SK-N-SH (cell line): ENCODE measurements around the gene HIBADH. TPM values are rescaled to one million over a fixed set of nuclear protein-coding genes. Genes with fewer than 3 reads are reported as not detected.

ENCODE experiments used
- CTCF ChIA-PET: fragments of 300-600, 350-600 bp; formaldehyde crosslinking; extraction: SDS; loops from one replicate; lab custom pipeline; 2021; lab: Yijun Ruan, JAX
- POLR2A ChIA-PET: fragments of 350-600 bp; sonication (Branson Sonifier 250); formaldehyde crosslinking; extraction: SDS; loops from one replicate; lab custom pipeline; 2020; ENCODE audit warnings: antibody characterized with exemption, inconsistent platforms; lab: Yijun Ruan, JAX
- DNase-seq: peaks from one replicate; pipeline ENCODE4 v3.0.0; 2012
- H2AFZ ChIP-seq: fragments of 200-600 bp; sonication (generic); 2 replicates; pipeline ENCODE4 v1.8.1; 2016; ENCODE audit warnings: antibody characterized with exemption, mild to moderate bottlenecking, low read depth
- H3F3A ChIP-seq: fragments of 200-600 bp; sonication (generic); replicated peaks from 2 replicates; pipeline ENCODE3; 2016; ENCODE audit warnings: antibody characterized with exemption, mild to moderate bottlenecking; ENCODE audit not compliant: insufficient read depth
- H3K27ac ChIP-seq, 2 experiments: fragments of 200-500 bp in 1 of 2; fragments of 200-600 bp in 1 of 2; sonication (Bioruptor generic) in 1 of 2; sonication (generic), shearing (Covaris generic) in 1 of 2; 2 replicates each; pipeline versions ENCODE4 v1.5.1 to v1.6.1; 2014 to 2016; ENCODE audit warnings: low read depth in 2 of 2, inconsistent platforms in 1 of 2, low read length in 1 of 2, mild to moderate bottlenecking in 1 of 2, mixed read lengths in 1 of 2
- H3K27me3 ChIP-seq: fragments of 200-600 bp; sonication (generic), shearing (Covaris generic); 2 replicates; pipeline ENCODE4 v1.6.1; 2016; ENCODE audit warnings: mixed run types; ENCODE audit not compliant: insufficient read depth
- H3K36me3 ChIP-seq, 2 experiments: fragments of 200-500 bp in 1 of 2; fragments of 200-600 bp in 1 of 2; sonication (Bioruptor generic) in 1 of 2; sonication (generic) in 1 of 2; replicated peaks in 1 of 2; 2 replicates each; pipeline versions ENCODE3 to v1.5.1; 2014 to 2016; ENCODE audit warnings: low read length in 1 of 2, mild to moderate bottlenecking in 1 of 2; ENCODE audit not compliant: insufficient read depth in 2 of 2, control insufficient read depth in 1 of 2
- H3K4me1 ChIP-seq, 2 experiments: fragments of 200-500 bp in 1 of 2; fragments of 200-600 bp in 1 of 2; sonication (Bioruptor generic) in 1 of 2; sonication (generic), shearing (Covaris generic) in 1 of 2; 2 replicates each; pipeline versions ENCODE4 v1.5.1 to v1.6.1; 2014 to 2016; ENCODE audit warnings: low read depth in 1 of 2, low read length in 1 of 2, mixed run types in 1 of 2; ENCODE audit not compliant: insufficient read depth in 2 of 2, control insufficient read depth in 1 of 2
- H3K4me2 ChIP-seq: fragments of 200-600 bp; sonication (generic), shearing (Covaris generic); 2 replicates; pipeline ENCODE4 v1.6.1; 2017; ENCODE audit warnings: mixed run types
- H3K4me3 ChIP-seq, 2 experiments: fragments of 200-500 bp in 1 of 2; fragments of 200-600 bp in 1 of 2; sonication (Bioruptor generic) in 1 of 2; sonication (generic), shearing (Covaris generic) in 1 of 2; 2 replicates each; pipeline versions ENCODE4 v1.5.1 to v1.8.1; 2014 to 2016; ENCODE audit warnings: low read depth in 2 of 2, inconsistent platforms in 1 of 2, low read length in 1 of 2, mild to moderate bottlenecking in 1 of 2, mixed read lengths in 1 of 2, moderate library complexity in 1 of 2
- H3K79me2 ChIP-seq: fragments of 200-600 bp; sonication (generic); 2 replicates; pipeline ENCODE4 v1.8.1; 2017; ENCODE audit warnings: mild to moderate bottlenecking; ENCODE audit not compliant: insufficient read depth
- H3K9ac ChIP-seq: fragments of 200-600 bp; sonication (generic); 2 replicates; pipeline ENCODE4 v1.6.1; 2017; ENCODE audit warnings: mixed run types
- H3K9me2 ChIP-seq: fragments of 200-600 bp; sonication (generic); 2 replicates; pipeline ENCODE4 v1.6.1; 2017; ENCODE audit warnings: mixed run types
- H3K9me3 ChIP-seq: fragments of 200-600 bp; sonication (generic); 2 replicates; pipeline ENCODE4 v1.6.1; 2017; ENCODE audit warnings: mixed run types, mild to moderate bottlenecking, moderate library complexity
- H4K20me1 ChIP-seq: fragments of 200-600 bp; sonication (generic); 2 replicates; pipeline ENCODE4 v1.6.1; 2017; ENCODE audit warnings: mild to moderate bottlenecking, mixed run types; ENCODE audit not compliant: insufficient read depth
- CTCF ChIP-seq: fragments of 200-600 bp; sonication (generic); IDR thresholded peaks from 2 replicates; pipeline ENCODE4 v1.6.1; 2017; ENCODE audit warnings: antibody characterized with exemption, mild to moderate bottlenecking, moderate library complexity
- FOXJ3 ChIP-seq: sonication (generic); formaldehyde crosslinking; IDR thresholded peaks from 2 replicates; pipeline ENCODE4 v1.5.1; 2020; ENCODE audit warnings: mild to moderate bottlenecking, missing genetic modification reagents
- FOXM1 ChIP-seq: IDR thresholded peaks from 2 replicates; pipeline ENCODE4 v1.4.0; 2012; ENCODE audit warnings: low read depth, mild to moderate bottlenecking
- GABPA ChIP-seq: IDR thresholded peaks from 2 replicates; pipeline ENCODE4 v1.4.0; 2012; ENCODE audit warnings: low read depth, mild to moderate bottlenecking
- MXI1 ChIP-seq: IDR thresholded peaks from 2 replicates; pipeline ENCODE4 v1.6.1; 2012; ENCODE audit warnings: mild to moderate bottlenecking, low read depth, low read length, improper control_type of control experiment
- NFIC ChIP-seq: IDR thresholded peaks from 2 replicates; pipeline ENCODE4 v1.4.0; 2012; ENCODE audit warnings: borderline replicate concordance
- NRF1 ChIP-seq: IDR thresholded peaks from 2 replicates; pipeline ENCODE4 v1.6.1; 2012; ENCODE audit warnings: low read depth, mild to moderate bottlenecking, low read length
- PBX3 ChIP-seq: IDR thresholded peaks from 2 replicates; pipeline ENCODE4; 2012
- POLR2AphosphoS5 ChIP-seq: IDR thresholded peaks from 2 replicates; pipeline ENCODE4 v1.6.1; 2012; ENCODE audit warnings: low read depth, low read length
- REST ChIP-seq: IDR thresholded peaks from 2 replicates; pipeline ENCODE4 v1.6.1; 2012; ENCODE audit warnings: mild to moderate bottlenecking, low read depth, low read length, moderate library complexity
- RFX5 ChIP-seq: IDR thresholded peaks from 2 replicates; pipeline ENCODE4 v1.6.1; 2012; ENCODE audit warnings: mild to moderate bottlenecking, improper control_type of control experiment, low read length
- TAF1 ChIP-seq: IDR thresholded peaks from 2 replicates; pipeline ENCODE4 v1.6.1; 2012; ENCODE audit warnings: low read depth, mild to moderate bottlenecking, low read length, moderate library complexity, borderline replicate concordance
- USF1 ChIP-seq: IDR thresholded peaks from 2 replicates; pipeline ENCODE4 v1.4.0; 2012; ENCODE audit warnings: low read depth, borderline replicate concordance
- YY1 ChIP-seq: IDR thresholded peaks from 2 replicates; pipeline ENCODE4 v1.4.0; 2012; ENCODE audit warnings: low read depth, mild to moderate bottlenecking
- WGBS: methylation state at CpG from one replicate; pipeline ENCODE4 v1.1.6; 2017; ENCODE audit warnings: low lambda C conversion rate; 5-methylcytosine and 5-hydroxymethylcytosine counted together
- polyA plus RNA-seq, 3 experiments: library from polyadenylated mRNA; depleted of rRNA; stranded (reverse); fragments of >200 nt; gene quantifications; 2 replicates each; pipeline ENCODE4 v1.2.3, GENCODE V29; 2012

HIBADH gene
- polyA plus RNA-seq, 1 of the 3 experiments (the other 2 are of a cell fraction): 71.8 TPM

GRCh38 chr7:27595009-27595408 lies 67.7 kb downstream of the HIBADH start:
- ChIA-PET CTCF (interaction anchor here (0.9 to 1.3 kb wide), 2 partner anchors 10 to 415 kb away, joined by 3 read pairs; no protein-coding TSS in a partner anchor), POLR2A (no interaction called here)
- H3K27me3 ChIP-seq: no peaks in the 10 kb centered on the region
- H3F3A ChIP-seq: peaks cover 5% of the 10 kb centered on the region
- no peak overlapping the region for H2AFZ ChIP-seq
- H3K4me3 ChIP-seq: no peak overlapping the region
- 0 out of 2 replicates have a peak, but pooled peaks cover under 1% of the 10 kb centered on the region for H3K9me2 ChIP-seq
- no peaks in the 10 kb centered on the region for H3K9me3 ChIP-seq
- peaks cover 3 to 11% of the 10 kb centered on the region in 2 experiments for H3K36me3 ChIP-seq
- H3K4me2 ChIP-seq: no peak overlapping the region
- no peak for DNase-seq
- H3K27ac ChIP-seq: no peak overlapping the region
- H3K4me1 ChIP-seq: no peaks in the 10 kb centered on the region
- no peaks in the 10 kb centered on the region for H3K79me2 ChIP-seq
- TF ChIP-seq MXI1: no peak
- no peak for TF ChIP-seq PBX3
- TF ChIP-seq FOXJ3 (CRISPR knock-in tag): no peak
- no peak for TF ChIP-seq CTCF
- no peak for TF ChIP-seq USF1
- TF ChIP-seq NRF1: no peak
- no peak for TF ChIP-seq GABPA
- no peak for TF ChIP-seq REST
- no peak for TF ChIP-seq NFIC
- TF ChIP-seq RFX5: no peak
- no peak for TF ChIP-seq FOXM1
- TF ChIP-seq YY1: no peak
- no peak for TF ChIP-seq TAF1
- no peak for TF ChIP-seq POLR2AphosphoS5
- TF ChIP-seq, all 33 proteins: peak for 0
- WGBS: 94% methylated on average over 5 of the region's 5 CpGs
- no peak overlapping the region for H3K9ac ChIP-seq
- no peaks in the 10 kb centered on the region for H4K20me1 ChIP-seq
